Endothelial cell of hepatic sinusoid (primary cell): ENCODE data around the gene GRAMD4.

Experiments
- in situ Hi-C: cut with HindIII; loops from 2 replicates; pipeline ENCODE4 v1.10.0; 2017; ENCODE audit warnings: low sequenced_read_pairs

GRAMD4 gene

DNA sequence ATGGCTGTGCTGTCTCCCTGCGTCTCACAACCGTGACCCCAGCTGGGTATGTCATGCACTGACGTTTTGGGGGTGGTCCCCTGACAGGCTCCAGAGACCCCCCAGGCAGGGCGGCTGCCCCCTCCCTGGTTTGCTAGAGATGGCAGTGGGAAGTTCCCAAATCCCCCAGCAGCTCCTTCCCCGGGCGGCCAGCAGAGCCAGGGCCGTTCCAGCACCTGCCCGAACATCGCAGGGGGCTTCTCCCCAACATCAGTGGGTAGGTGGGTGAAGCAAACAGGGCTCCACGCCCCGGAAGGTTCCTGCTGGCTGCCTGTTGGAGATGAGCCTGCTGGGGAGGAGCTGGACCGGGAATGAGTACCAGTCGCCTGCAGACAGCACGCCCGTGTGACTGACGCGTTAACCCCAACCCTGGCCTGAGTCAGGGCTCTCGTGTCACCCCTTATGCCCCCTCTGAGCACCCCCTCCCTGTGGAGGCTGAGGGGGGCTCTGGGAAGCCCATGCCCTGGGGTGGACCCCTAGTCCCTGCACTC lies 45.6 kb downstream of the GRAMD4 start:
- in situ Hi-C loops: no loop called here

DNA sequence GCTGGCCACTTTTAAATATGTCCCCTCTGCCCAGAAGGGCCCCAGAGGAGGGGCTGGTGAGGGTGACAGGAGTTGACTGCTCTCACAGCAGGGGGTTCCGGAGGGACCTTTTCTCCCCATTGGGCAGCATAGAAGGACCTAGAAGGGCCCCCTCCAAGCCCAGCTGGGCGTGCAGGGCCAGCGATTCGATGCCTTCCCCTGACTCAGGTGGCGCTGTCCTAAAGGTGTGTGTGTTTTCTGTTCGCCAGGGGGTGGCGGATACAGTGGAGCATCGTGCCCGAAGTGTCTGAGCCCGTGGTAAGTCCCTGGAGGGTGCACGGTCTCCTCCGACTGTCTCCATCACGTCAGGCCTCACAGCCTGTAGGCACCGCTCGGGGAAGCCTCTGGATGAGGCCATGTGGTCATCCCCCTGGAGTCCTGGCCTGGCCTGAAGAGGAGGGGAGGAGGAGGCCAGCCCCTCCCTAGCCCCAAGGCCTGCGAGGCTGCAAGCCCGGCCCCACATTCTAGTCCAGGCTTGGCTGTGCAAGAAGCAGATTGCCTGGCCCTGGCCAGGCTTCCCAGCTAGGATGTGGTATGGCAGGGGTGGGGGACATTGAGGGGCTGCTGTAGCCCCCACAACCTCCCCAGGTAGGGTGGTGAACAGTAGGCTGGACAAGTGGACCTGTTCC lies 46.5 kb downstream of the GRAMD4 start:
- in situ Hi-C loops: no loop called here

DNA sequence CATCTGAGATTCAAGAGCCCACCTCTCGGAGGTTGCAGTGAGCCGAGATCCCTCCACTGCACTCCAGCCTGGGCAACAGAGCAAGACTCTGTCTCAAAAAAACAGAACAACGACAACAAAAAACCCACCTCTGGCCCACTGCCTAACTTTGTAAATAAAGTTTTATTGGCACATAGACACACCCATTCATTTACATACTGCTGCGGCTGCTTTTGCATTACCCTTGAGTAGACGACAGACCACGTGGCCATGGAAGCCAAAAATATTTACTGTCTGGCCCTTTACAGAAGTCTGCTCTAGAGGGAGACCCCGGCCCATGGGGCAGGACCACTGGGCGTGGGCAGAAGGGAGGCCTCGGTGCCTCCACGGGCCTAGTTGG lies 47.0 kb downstream of the GRAMD4 start:
- in situ Hi-C loops: no loop called here

DNA sequence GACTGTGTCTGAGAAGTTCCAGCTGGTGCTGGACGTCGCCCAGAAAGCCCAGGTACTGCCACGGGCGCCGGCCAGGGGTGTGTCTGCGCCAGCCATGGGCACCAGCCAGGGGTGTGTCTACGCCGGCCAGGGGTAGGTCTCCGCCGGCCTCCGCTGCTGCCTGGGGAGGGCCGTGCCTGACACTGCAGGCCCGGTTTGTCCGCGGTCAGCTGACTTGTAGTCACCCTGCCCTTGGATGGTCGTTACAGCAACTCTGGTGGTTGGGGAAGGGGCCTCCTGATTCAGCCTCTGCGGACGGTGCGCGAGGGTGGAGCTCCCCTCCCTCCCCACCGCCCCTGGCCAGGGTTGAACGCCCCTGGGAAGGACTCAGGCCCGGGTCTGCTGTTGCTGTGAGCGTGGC lies 47.9 kb downstream of the GRAMD4 start:
- in situ Hi-C loops: no loop called here

DNA sequence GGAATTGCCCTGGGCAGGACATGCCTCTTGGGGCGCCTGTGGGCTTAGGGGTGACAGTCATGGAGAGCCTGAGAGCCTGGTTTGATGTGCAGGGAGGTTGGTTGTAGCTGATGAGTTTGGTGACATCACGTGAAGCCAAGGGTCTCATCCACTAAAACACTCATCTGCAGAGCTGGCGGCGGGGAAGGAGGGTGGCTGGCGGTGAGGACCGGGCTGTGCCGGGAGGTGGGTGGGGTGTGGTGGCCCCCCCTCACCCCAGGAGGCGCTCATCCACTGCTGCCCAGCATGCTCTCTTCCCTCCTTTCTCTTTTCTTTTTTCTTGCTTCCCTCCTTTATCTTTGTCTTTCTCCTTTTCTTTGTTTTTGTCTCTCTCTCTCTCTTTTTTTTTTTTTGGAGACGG lies 49.0 kb downstream of the GRAMD4 start:
- in situ Hi-C loops: no loop called here

GRCh38 chr22:46671824-46672432 lies 51.7 kb downstream of the GRAMD4 start:
- in situ Hi-C loops: no loop called here

DNA sequence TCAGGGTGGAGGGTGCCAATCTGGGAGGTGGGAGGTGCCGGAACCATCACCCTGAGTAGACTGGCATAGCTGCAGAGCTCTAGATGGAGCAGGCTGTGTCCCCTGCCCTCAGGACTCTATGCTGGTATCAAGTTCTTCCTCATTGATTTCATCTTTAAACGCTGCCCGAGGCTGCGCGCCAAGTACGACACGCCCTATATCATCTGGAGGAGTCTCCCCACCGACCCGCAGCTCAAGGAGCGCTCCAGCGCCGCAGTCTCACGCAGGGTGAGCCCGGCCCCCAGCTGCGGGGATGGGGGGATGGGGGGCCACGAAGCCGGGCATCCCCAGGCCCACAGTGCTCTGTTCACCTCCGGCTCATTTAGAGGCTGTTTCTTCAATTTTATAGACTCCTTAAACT lies 52.5 kb downstream of the GRAMD4 start:
- in situ Hi-C loops: no loop called here

DNA sequence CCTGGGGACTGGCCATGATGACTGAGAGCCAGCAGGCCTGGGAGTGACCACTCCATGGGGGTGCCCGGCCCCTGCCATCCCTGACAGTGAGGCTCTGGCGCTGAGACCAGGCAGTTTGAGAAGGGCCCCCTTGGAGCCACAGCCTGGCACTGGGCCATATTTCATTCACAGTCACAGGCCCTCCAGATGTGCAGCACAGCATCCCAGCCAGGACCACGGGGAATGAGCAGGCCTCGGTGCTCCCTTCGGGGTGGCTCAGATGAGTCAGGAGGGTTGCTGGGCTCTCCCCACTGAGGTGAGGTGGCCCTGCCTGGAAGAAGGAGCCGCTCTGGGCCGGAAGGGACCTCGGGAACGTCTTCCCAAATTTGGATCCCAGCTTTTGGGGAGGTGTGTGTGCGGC lies 53.0 kb downstream of the GRAMD4 start:
- in situ Hi-C loops: no loop called here

DNA sequence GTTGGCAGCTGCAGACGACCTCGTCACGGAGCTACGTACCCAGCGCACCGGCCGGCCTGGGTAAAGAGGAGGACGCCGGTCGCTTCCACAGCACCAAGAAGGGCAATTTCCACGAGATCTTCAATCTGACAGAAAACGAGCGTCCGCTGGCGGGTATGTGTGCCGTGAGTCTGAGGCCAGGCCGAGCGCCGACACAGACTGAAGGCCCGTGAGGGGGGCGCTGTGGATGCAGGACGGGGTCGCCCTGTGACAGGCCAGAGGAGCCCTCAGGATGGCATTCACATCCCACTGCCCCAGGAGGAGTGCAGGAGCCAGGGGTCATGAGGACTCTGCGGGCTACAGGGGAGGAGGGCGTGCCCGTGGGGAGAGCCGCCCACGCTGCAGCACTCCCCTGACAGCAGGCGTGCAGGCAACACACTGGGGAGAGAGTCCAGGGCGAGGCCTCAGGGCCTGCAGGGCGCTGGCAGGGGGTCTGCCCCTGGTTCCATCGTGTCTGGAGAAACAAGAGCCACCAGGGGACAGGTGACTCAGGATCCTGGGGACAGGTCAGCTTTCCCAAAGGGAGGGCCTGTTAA lies 53.6 kb downstream of the GRAMD4 start:
- in situ Hi-C loops: no loop called here

DNA sequence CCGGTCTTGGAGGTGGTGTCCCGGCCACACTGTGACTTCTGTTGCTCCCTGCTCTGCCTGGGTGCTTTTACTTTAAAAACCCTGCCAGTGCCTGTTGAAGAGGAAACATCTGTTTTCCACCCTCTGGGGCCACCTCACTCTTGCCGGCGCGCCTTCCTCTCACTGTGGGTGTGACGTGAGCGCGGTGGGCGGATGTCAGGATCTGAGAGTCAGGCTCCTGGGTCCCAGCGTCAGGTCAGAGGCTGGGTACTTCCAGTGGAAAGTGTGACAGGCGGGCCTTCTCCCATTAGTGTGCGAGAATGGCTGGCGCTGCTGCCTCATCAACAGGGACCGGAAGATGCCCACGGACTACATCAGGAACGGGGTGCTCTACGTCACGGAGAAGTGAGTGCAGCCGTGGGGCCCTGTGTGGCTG lies 54.2 kb downstream of the GRAMD4 start:
- in situ Hi-C loops: no loop called here

DNA sequence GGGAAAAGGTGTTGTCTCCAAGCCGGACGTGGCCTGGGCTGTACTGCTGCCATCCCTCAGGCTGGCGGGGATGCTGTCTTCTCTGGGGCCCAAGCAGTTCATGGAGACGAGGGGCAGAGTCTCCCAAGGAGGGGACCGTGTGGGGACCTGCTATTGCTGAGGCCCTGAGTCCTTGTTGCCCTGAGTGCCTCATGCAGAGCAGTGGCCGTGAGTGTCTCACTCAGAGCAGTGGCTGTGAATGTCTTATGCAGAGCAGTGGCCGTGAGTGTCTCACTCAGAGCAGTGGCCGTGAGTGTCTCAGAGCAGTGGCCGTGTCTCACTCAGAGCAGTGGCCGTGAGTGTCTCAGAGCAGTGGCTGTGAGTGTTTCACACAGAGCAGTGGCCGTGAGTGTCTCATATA lies 54.7 kb downstream of the GRAMD4 start:
- in situ Hi-C loops: no loop called here

DNA sequence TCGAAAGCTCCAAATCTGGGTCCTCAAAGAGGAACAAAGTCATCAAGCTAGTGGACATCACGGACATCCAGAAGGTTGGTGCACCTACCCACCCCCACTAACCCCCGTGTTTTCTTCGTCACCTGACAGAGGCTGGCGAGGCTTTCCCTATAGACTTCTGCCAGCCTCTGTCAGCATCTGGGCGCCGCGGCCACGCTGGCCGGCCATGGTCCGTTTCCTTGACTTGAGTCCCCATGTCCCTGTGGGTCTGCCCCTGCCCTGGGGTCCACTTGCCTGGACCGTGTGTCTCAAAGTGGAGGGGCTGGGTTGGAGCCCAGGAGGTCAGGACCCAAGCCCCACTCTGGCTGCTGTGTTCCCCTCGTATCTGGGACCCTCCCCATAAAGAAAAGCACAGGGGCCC lies 55.3 kb downstream of the GRAMD4 start:
- in situ Hi-C loops: no loop called here

GRCh38 chr22:46675938-46676337 lies 55.8 kb downstream of the GRAMD4 start:
- in situ Hi-C loops: no loop called here

DNA sequence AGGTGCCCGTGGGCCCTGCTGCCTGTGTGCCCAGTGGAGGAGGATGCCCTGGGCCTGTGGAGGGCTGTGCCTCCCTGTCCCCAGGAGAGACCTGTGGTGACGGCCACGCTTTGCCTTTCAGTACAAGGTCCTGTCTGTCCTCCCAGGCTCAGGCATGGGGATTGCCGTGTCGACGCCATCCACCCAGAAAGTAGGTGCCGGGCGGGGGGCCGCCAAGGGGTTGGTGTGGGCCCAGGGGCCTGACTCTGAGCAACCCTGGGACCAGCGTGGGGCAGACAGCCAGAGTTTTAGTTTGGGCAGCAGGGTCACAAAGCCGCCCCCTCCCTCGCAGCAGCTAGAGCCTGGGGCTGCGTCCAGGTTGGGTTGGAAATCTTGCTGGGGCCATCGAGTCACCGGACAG lies 56.3 kb downstream of the GRAMD4 start:
- in situ Hi-C loops: no loop called here

DNA sequence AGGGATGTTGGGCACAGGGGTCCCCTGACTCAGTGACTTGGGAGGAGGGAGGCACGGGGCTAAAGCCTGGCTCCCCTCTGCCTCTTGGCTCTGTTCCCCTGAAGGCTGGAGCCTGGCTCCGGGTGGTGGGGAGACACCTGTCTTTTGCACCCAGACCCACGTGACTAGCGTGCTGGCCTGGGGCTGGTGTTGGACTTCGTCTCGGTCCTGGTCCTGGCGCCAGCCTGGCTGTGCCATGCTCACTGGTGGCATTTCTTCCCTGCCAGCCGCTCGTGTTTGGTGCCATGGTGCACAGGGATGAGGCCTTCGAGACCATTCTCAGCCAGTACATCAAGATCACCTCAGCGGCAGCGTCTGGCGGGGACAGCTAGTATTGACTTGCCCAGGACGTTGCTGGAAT lies 56.7 kb downstream of the GRAMD4 start:
- in situ Hi-C loops: no loop called here

- in situ Hi-C loops: no loop called here
These were observed 57.3 kb downstream of the GRAMD4 start for GRCh38 chr22:46677323-46678002.

DNA sequence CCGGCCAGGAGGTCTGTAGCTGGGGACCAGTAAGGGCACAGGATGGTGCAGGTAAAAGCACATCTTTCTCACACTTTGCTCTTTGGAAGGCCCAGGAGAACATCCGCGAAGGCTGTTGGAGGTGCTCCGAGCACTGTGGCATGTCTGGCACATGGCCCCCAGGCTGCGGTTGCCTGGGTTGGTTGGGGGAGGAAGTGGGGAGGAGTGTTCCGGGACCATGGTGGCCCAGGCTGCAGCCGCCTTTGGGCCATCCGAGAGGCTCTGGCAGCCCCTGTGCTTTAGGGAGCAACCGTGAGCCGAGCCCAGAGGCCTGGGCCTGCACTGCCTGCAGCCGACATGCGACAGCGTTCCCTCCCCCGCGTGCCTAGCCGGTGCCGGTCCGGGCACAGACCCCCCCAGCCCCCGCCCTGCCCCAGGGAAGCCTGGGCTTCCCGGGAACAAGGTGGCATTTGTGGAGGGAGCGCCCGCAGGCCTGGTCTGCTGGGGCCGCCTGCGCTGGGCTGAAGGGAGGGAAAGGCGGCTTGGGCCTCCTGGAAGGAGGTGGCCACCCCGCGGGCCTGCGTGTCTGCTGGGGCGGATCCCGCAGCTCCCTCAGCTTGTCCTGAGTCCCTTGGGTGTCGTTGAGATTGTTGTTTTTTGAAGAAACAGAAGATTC lies 57.9 kb downstream of the GRAMD4 start:
- in situ Hi-C loops: no loop called here

DNA sequence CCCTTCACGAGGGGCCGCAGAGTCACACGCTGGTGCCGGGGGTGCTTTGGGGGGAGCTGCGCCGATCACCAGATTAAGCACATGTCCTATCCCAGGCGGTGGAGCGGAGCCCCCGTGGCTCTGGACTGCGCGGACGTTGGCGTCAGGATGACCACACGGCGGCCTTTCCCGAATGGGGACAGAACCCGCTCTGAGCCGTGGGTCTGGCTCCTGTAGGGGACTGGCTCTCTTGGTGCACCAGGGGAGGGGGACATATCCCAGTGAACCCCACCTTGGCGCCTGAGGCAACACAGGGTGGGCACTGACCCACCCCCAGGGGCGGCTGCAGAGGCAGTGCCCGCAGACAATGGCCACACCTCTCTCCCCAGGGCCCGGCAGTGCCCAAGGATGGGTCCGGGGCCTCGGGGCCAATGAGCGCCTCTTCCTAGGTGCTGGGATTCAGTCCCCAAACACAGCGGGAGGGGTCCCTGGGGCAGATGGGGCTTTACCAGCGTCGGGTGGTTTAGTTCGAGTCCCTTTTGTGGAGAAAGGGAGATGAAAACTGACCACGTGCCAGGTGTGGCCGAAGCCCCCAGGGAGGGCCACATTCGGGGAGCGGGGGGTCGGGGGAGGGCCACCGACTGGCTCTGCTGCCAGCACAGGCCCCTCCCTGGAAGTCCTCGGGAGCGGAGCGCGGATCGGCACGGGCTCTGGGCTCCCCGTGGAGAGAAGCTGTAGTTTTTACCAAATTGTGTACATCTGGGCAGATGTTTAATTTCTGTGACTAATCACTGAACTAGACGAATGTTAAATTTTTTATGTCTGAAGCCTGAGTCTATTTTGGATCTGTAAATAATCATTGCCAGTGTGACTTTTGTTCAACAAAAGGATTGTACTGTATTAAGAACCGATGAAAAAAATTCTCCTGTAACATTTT lies 58.9 kb downstream of the GRAMD4 start:
- in situ Hi-C loops: no loop called here

- in situ Hi-C loops: no loop called here
These were observed 59.6 kb downstream of the GRAMD4 start for GRCh38 chr22:46679706-46680269.

DNA sequence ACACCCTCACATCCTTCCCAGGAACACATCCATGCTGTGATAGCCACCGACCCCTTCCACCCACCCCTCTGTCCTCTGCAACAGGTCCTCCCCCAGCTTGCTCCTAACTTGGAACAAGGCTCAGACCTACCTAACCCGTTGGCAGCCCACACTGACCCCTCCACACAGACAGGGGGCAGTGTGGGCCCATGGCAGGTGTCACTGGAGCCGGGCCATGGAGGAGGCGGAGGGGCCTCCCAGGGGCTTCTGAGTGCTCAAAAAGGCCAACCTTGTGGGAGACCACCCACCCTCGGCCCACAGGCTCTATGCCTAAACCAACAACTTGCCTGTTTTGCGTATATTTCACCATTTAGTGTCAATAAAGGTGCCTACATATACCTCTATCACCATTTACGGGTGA lies 60.8 kb downstream of the GRAMD4 start:
- in situ Hi-C loops: no loop called here
